ENCODE measurements around the gene ALG12.
A peak's percentile ranks its signal among the peaks of the same experiment; 100 is the strongest.

The ALG12 gene

GRCh38 chr22:49966041-49966773, 48.0 kb upstream of the ALG12 start:
- 0 out of 2 replicates have a peak, but pooled peaks cover 6% of the 10 kb centered on the region for H3K36me3 ChIP-seq (replicated peaks; ENCODE audit: insufficient read depth, low read length)
- H3K27ac ChIP-seq (ENCODE audit: low read length) = no peak overlapping the region
- 0 out of 2 replicates have a peak, but pooled peaks cover 3% of the 10 kb centered on the region for H3F3A ChIP-seq (ENCODE audit: insufficient read depth, low read length)
- no peaks in the 10 kb centered on the region for H3K9me3 ChIP-seq (replicated peaks; ENCODE audit: insufficient read depth, low read length)
- 0 out of 2 replicates have a peak, but pooled peaks cover 3% of the 10 kb centered on the region for H3K27me3 ChIP-seq (replicated peaks; ENCODE audit: insufficient read depth, low read length)
- no peak overlapping the region for H2AFZ ChIP-seq (ENCODE audit: low read length)
- peaks cover 13% of the 10 kb centered on the region for H3K4me1 ChIP-seq (ENCODE audit: low read length)
- no peak overlapping the region for H3K4me2 ChIP-seq (ENCODE audit: low read depth, low read length)
- DNase-seq = peak; percentile 1
- H4K20me1 ChIP-seq (ENCODE audit: insufficient read depth, low read length) = no peaks in the 10 kb centered on the region
- no peak for TF ChIP-seq CTCF (IDR thresholded peaks at IDR 0.05; ENCODE audit: low read length)
- no peak for TF ChIP-seq EZH2phosphoT487 (IDR thresholded peaks at IDR 0.05; ENCODE audit: low read length)
- TF ChIP-seq EZH2 (optimal IDR thresholded peaks at IDR 0.05; ENCODE audit: low read depth, low read length) = no peak
- H3K9me2 ChIP-seq (replicated peaks; ENCODE audit: insufficient read depth, low read length) = no peaks in the 10 kb centered on the region
- no peak overlapping the region for H3K4me3 ChIP-seq (ENCODE audit: low read length)
- no peak overlapping the region for H3K9ac ChIP-seq (ENCODE audit: low read length)
- peaks cover 29% of the 10 kb centered on the region for H3K79me2 ChIP-seq (ENCODE audit: low read length)

- H3K36me3 ChIP-seq (replicated peaks; ENCODE audit: insufficient read depth, low read length) = 0 out of 2 replicates have a peak, but pooled peaks cover 6% of the 10 kb centered on the region
- no peaks in the 10 kb centered on the region for H3K9me3 ChIP-seq (replicated peaks; ENCODE audit: insufficient read depth, low read length)
- H3K27me3 ChIP-seq (replicated peaks; ENCODE audit: insufficient read depth, low read length) = no peaks in the 10 kb centered on the region
- H3K9me2 ChIP-seq (replicated peaks; ENCODE audit: insufficient read depth, low read length) = no peaks in the 10 kb centered on the region
- H2AFZ ChIP-seq (ENCODE audit: low read length) = no peak overlapping the region
- peaks cover 5% of the 10 kb centered on the region for H3K4me1 ChIP-seq (ENCODE audit: low read length)
- H3K9ac ChIP-seq (ENCODE audit: low read length) = no peak overlapping the region
- no peak overlapping the region for H3K4me2 ChIP-seq (ENCODE audit: low read depth, low read length)
- H3F3A ChIP-seq (ENCODE audit: insufficient read depth, low read length) = 0 out of 2 replicates have a peak, but pooled peaks cover 2% of the 10 kb centered on the region
- H3K27ac ChIP-seq (ENCODE audit: low read length) = no peak overlapping the region
- TF ChIP-seq EZH2 (optimal IDR thresholded peaks at IDR 0.05; ENCODE audit: low read depth, low read length) = no peak
- TF ChIP-seq EZH2phosphoT487 (IDR thresholded peaks at IDR 0.05; ENCODE audit: low read length) = no peak
- no peak for TF ChIP-seq CTCF (IDR thresholded peaks at IDR 0.05; ENCODE audit: low read length)
- no peak overlapping the region for H3K4me3 ChIP-seq (ENCODE audit: low read length)
- no peaks in the 10 kb centered on the region for H4K20me1 ChIP-seq (ENCODE audit: insufficient read depth, low read length)
- DNase-seq = peak; percentile 6
- peaks cover 32% of the 10 kb centered on the region for H3K79me2 ChIP-seq (ENCODE audit: low read length)
Observed at GRCh38 chr22:49965091-49966040, 47.1 kb upstream of the ALG12 start.

- no peak overlapping the region for H2AFZ ChIP-seq (ENCODE audit: low read length)
- DNase-seq = peak; percentile 5
- no peaks in the 10 kb centered on the region for H3F3A ChIP-seq (ENCODE audit: insufficient read depth, low read length)
- no peak overlapping the region for H3K4me3 ChIP-seq (ENCODE audit: low read length)
- no peaks in the 10 kb centered on the region for H3K27me3 ChIP-seq (replicated peaks; ENCODE audit: insufficient read depth, low read length)
- H4K20me1 ChIP-seq (ENCODE audit: insufficient read depth, low read length) = no peaks in the 10 kb centered on the region
- 0 out of 2 replicates have a peak, but pooled peaks cover 6% of the 10 kb centered on the region for H3K36me3 ChIP-seq (replicated peaks; ENCODE audit: insufficient read depth, low read length)
- TF ChIP-seq EZH2phosphoT487 (IDR thresholded peaks at IDR 0.05; ENCODE audit: low read length) (no peak), CTCF (IDR thresholded peaks at IDR 0.05; ENCODE audit: low read length) (no peak), EZH2 (optimal IDR thresholded peaks at IDR 0.05; ENCODE audit: low read depth, low read length) (no peak)
- H3K79me2 ChIP-seq (ENCODE audit: low read length) = peaks cover 32% of the 10 kb centered on the region
- no peaks in the 10 kb centered on the region for H3K9me3 ChIP-seq (replicated peaks; ENCODE audit: insufficient read depth, low read length)
- H3K4me2 ChIP-seq (ENCODE audit: low read depth, low read length) = no peak overlapping the region
- no peak overlapping the region for H3K9ac ChIP-seq (ENCODE audit: low read length)
- H3K27ac ChIP-seq (ENCODE audit: low read length) = no peak overlapping the region
- no peaks in the 10 kb centered on the region for H3K9me2 ChIP-seq (replicated peaks; ENCODE audit: insufficient read depth, low read length)
- 0 out of 2 replicates have a peak, but pooled peaks cover 7% of the 10 kb centered on the region for H3K4me1 ChIP-seq (ENCODE audit: low read length)
Observed at GRCh38 chr22:49964136-49965090, 46.2 kb upstream of the ALG12 start.
